SIG-M5 treated with dmso at 0.1 percent for 504 hours (cell line): ENCODE results near the gene EML6.
A peak's percentile ranks its signal among the peaks of the same experiment; 100 is the strongest.
"Not testable (repeated sequence)": the region's sequence is repeated elsewhere in the genome, so short reads cannot be mapped to it uniquely, and the experiment has no call there.

ENCODE experiments used
- DNase-seq: peaks from one replicate; lab custom pipeline; 2025; ENCODE audit not compliant: unreplicated experiment; lab: John Stamatoyannopoulos, UW

The EML6 gene

GRCh38 chr2:54984476-54984875, 261.0 kb downstream of the EML6 start:
- no peak for DNase-seq

GRCh38 chr2:54986264-54986663, 262.8 kb downstream of the EML6 start:
- no peak for DNase-seq

- DNase-seq = no peak
These were observed 265.1 kb downstream of the EML6 start for GRCh38 chr2:54988612-54989011.

GRCh38 chr2:54990694-54991093, 267.2 kb downstream of the EML6 start:
- not testable (repeated sequence) for DNase-seq

GRCh38 chr2:54995553-54995952, 272.1 kb downstream of the EML6 start:
- no peak for DNase-seq

GRCh38 chr2:54997826-54998225, 274.4 kb downstream of the EML6 start:
- no peak for DNase-seq

- peak; percentile 52 for DNase-seq
These were observed 275.7 kb downstream of the EML6 start for GRCh38 chr2:54999182-54999581.

- DNase-seq = peak; percentile 50
These were observed 276.9 kb downstream of the EML6 start for GRCh38 chr2:55000341-55000740.

GRCh38 chr2:55001716-55002115, 278.3 kb downstream of the EML6 start:
- DNase-seq = no peak

GRCh38 chr2:55003706-55004639, 280.5 kb downstream of the EML6 start:
- DNase-seq = no peak

- no peak for DNase-seq
These were observed 282.8 kb downstream of the EML6 start for GRCh38 chr2:55006306-55006705.

- DNase-seq = no peak
These were observed 286.0 kb downstream of the EML6 start for GRCh38 chr2:55009277-55010060.

- DNase-seq = peak; percentile 54
These were observed 286.7 kb downstream of the EML6 start for GRCh38 chr2:55010149-55010591.

- DNase-seq = peak; percentile 58
These were observed 287.5 kb downstream of the EML6 start for GRCh38 chr2:55010915-55011314.

- no peak for DNase-seq
These were observed 288.6 kb downstream of the EML6 start for GRCh38 chr2:55011831-55012671.

- DNase-seq = no peak
These were observed 289.4 kb downstream of the EML6 start for GRCh38 chr2:55012672-55013484.

GRCh38 chr2:55013936-55014335, 290.5 kb downstream of the EML6 start:
- DNase-seq = no peak

- DNase-seq = peak; percentile 60
These were observed 291.8 kb downstream of the EML6 start for GRCh38 chr2:55014962-55015939.

- DNase-seq = no peak
These were observed 294.0 kb downstream of the EML6 start for GRCh38 chr2:55017428-55017827.
